Activated B cell treated with CpG ODN at 0.5 μM for 24 hours (primary cell): Measurements from ENCODE around the gene NRDC. TPM values are rescaled to one million over a fixed set of nuclear protein-coding genes. Genes with fewer than 3 reads are reported as not detected.

Experiments
- ATAC-seq: fragments of 200-7000 bp; cut with Tn5 transposase; one replicate; pipeline ENCODE4 v1.10.0; 2021; ENCODE audit warnings: low read depth, mild to moderate bottlenecking, moderate library complexity
- CTCF ChIA-PET: fragments of 350-600 bp; sonication (Branson Sonifier 250); formaldehyde crosslinking; loops from one replicate; lab custom pipeline; 2021; ENCODE audit warnings: antibody characterized with exemption; lab: Charles Lee
- POLR2A ChIA-PET: fragments of 350-600 bp; sonication (Branson Sonifier 250); formaldehyde crosslinking; loops from one replicate; lab custom pipeline; 2021; ENCODE audit warnings: antibody characterized with exemption; lab: Charles Lee
- DNase-seq: peaks from one replicate; pipeline ENCODE4 v3.0.0; 2022
- H3K27ac Mint-ChIP-seq: one replicate; pipeline ENCODE4 v1.8.0; 2020; ENCODE audit warnings: mixed read lengths
- H3K27me3 Mint-ChIP-seq: one replicate; pipeline ENCODE4 v1.8.0; 2021; ENCODE audit warnings: mixed read lengths
- H3K36me3 Mint-ChIP-seq: one replicate; pipeline ENCODE4 v1.8.0; 2021; ENCODE audit warnings: low read depth, mixed read lengths
- H3K4me1 Mint-ChIP-seq: one replicate; pipeline ENCODE4 v1.8.0; 2021; ENCODE audit warnings: mixed read lengths
- H3K4me3 Mint-ChIP-seq: one replicate; pipeline ENCODE4 v1.8.0; 2020; ENCODE audit warnings: mild to moderate bottlenecking, mixed read lengths
- H3K9me3 Mint-ChIP-seq: one replicate; pipeline ENCODE4 v1.8.0; 2020; ENCODE audit warnings: mixed read lengths
- intact Hi-C: fragments of 100-400 bp; cut with micrococcal nuclease; formaldehyde crosslinking; loops from one replicate; pipeline ENCODE4 v1.15.1; 2024
- total RNA-seq: library from RNA; stranded (reverse); gene quantifications from 2 replicates; pipeline ENCODE4 v1.2.3, GENCODE V29; 2022
- TF ChIP-seq, protein P1 (sequence below): fragments of 200-600 bp; IDR thresholded peaks from one replicate; pipeline ENCODE4 v1.8.0; 2022; ENCODE audit warnings: antibody characterized with exemption, mild to moderate bottlenecking

NRDC gene, protein sequence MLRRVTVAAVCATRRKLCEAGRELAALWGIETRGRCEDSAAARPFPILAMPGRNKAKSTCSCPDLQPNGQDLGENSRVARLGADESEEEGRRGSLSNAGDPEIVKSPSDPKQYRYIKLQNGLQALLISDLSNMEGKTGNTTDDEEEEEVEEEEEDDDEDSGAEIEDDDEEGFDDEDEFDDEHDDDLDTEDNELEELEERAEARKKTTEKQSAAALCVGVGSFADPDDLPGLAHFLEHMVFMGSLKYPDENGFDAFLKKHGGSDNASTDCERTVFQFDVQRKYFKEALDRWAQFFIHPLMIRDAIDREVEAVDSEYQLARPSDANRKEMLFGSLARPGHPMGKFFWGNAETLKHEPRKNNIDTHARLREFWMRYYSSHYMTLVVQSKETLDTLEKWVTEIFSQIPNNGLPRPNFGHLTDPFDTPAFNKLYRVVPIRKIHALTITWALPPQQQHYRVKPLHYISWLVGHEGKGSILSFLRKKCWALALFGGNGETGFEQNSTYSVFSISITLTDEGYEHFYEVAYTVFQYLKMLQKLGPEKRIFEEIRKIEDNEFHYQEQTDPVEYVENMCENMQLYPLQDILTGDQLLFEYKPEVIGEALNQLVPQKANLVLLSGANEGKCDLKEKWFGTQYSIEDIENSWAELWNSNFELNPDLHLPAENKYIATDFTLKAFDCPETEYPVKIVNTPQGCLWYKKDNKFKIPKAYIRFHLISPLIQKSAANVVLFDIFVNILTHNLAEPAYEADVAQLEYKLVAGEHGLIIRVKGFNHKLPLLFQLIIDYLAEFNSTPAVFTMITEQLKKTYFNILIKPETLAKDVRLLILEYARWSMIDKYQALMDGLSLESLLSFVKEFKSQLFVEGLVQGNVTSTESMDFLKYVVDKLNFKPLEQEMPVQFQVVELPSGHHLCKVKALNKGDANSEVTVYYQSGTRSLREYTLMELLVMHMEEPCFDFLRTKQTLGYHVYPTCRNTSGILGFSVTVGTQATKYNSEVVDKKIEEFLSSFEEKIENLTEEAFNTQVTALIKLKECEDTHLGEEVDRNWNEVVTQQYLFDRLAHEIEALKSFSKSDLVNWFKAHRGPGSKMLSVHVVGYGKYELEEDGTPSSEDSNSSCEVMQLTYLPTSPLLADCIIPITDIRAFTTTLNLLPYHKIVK
- total RNA-seq, result 157 and 162 TPM in 2 replicates

DNA sequence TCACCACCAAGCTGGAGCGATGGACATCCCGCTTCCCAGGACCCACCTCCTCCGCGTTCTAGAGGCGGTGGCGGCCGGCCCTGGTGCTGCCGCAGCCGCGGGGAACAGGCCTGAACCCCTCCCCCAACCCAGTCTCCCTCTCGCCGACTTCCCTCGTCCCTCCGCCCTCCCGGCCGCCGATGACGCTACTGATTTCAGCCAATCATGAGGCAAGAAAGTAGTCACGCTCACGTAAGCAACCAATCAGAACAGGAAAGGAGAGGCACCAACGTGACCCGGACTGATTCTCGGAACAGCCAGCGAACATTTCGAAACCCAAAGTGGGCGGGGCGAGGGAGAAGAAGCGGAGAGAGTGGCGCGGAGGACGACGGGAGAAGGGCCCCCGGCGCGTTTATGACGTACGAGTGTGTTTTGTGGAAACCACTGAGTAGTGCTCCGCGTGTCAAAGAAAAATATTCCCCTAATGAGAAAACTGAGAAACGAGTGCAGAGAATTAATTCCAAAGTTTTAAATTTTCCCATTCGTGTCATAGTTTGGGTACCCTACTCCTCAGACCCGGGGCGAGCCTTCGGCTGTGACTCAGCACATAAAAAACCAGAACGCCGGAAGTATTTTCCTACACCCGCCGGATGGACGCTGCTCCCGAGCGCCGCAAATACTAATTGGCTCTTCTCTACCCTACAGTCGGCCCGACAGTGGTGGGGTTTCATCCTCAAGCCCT lies at the start of gene NRDC:
NRDC (minus strand) TSS at position 112 of the 721 bp plus-strand sequence. CDS start 112 bp downstream, outside the sequence.
- ChIA-PET POLR2A (interaction anchor here (0.6 to 3.1 kb wide), 8 partner anchors 9 to 909 kb away, joined by 3 to 24 read pairs (median 3); partner anchors contain the start of genes BTF3L4, CDKN2C and KTI12), CTCF (interaction anchor here (1.2 kb wide), 1 partner anchor 18 kb away, joined by 10 read pairs; no protein-coding TSS in a partner anchor)
- H3K27me3 Mint-ChIP-seq, result no peaks in the 10 kb centered on the region
- peaks cover 8% of the 10 kb centered on the region for H3K36me3 Mint-ChIP-seq
- H3K4me3 Mint-ChIP-seq, result no peak within 1 kb of the TSS
- DNase-seq, result peak; percentile 93
- H3K27ac Mint-ChIP-seq, result no peak within 1 kb of the TSS
- H3K9me3 Mint-ChIP-seq, result no peaks in the 10 kb centered on the region
- ATAC-seq, result peak; percentile 90
- intact Hi-C loops, result loop anchor here (1.0 to 10.0 kb wide), 11 partner anchors 15 to 1959 kb away; partner anchors contain the start of genes BTF3L4, EPS15, FAF1 and NDC1
- H3K4me1 Mint-ChIP-seq, result peaks cover 29% of the 10 kb centered on the region
- TF ChIP-seq, protein P1, sequence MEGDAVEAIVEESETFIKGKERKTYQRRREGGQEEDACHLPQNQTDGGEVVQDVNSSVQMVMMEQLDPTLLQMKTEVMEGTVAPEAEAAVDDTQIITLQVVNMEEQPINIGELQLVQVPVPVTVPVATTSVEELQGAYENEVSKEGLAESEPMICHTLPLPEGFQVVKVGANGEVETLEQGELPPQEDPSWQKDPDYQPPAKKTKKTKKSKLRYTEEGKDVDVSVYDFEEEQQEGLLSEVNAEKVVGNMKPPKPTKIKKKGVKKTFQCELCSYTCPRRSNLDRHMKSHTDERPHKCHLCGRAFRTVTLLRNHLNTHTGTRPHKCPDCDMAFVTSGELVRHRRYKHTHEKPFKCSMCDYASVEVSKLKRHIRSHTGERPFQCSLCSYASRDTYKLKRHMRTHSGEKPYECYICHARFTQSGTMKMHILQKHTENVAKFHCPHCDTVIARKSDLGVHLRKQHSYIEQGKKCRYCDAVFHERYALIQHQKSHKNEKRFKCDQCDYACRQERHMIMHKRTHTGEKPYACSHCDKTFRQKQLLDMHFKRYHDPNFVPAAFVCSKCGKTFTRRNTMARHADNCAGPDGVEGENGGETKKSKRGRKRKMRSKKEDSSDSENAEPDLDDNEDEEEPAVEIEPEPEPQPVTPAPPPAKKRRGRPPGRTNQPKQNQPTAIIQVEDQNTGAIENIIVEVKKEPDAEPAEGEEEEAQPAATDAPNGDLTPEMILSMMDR, result no peak

DNA sequence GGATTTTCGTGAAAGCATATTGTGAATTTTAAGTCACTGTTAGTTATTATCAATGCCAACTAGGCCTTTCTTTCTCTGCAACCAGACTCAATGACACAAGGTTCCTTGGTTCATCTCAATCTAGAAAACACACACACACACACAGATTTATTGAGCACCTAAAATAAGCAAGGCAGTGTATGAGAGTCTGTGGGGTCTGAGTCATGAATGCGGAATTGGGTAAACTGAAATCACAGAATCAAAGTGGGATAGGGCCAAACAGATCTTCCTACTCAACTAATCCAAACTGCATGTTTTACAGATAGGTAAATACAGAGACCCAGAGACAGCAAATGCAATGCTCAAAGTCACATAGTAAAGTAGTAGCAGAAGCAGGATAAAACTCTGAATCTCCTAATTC lies 48.5 kb upstream of the NRDC start:
- Mint-ChIP-seq H3K27me3 (peaks cover 9% of the 10 kb centered on the region), H3K4me1 (no peaks in the 10 kb centered on the region), H3K36me3 (no peaks in the 10 kb centered on the region), H3K4me3 (no peak overlapping the region), H3K27ac (no peak overlapping the region), H3K9me3 (no peaks in the 10 kb centered on the region)
- ATAC-seq, result no peak
- TF ChIP-seq, protein P1, result no peak
- POLR2A ChIA-PET, result no interaction called here
- DNase-seq, result no peak
- intact Hi-C loops, result no loop called here
- CTCF ChIA-PET, result no interaction called here

DNA sequence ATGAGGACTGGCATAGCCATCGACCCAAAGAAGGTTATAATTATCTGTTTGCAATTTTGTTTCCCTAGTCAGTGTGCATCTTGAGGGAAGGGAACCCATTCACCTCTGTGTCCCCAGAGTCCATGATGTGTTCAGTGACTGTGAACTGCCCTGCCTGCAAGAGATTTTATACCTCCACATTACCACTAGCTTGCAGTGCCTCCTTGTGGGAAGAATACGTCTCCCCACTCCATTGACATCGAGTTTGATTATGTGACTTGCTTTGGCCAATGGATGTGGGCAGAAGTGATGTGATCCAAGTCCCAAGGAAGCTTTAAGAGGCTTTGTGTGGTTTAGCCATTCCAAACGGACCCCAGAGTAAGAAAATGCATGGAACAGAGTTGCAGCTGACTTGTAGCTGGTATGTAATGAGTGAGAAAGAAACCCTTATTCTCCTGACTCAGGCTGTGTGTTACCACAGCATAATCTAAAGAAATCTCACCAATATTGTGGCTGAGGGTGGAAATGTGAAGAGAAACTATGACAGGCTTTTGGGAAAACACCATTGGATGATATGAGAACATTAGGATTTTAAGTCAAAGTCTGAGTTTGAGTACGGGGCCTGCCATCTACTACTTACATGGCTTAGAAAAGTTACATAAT lies 47.8 kb upstream of the NRDC start:
- no peak overlapping the region for H3K27ac Mint-ChIP-seq
- intact Hi-C loops, result no loop called here
- ATAC-seq, result no peak
- no peak overlapping the region for H3K4me3 Mint-ChIP-seq
- ChIA-PET CTCF (no interaction called here), POLR2A (no interaction called here)
- H3K9me3 Mint-ChIP-seq, result no peaks in the 10 kb centered on the region
- peaks cover 9% of the 10 kb centered on the region for H3K27me3 Mint-ChIP-seq
- H3K4me1 Mint-ChIP-seq, result no peaks in the 10 kb centered on the region
- DNase-seq, result no peak
- H3K36me3 Mint-ChIP-seq, result no peaks in the 10 kb centered on the region
- TF ChIP-seq, protein P1, result no peak

DNA sequence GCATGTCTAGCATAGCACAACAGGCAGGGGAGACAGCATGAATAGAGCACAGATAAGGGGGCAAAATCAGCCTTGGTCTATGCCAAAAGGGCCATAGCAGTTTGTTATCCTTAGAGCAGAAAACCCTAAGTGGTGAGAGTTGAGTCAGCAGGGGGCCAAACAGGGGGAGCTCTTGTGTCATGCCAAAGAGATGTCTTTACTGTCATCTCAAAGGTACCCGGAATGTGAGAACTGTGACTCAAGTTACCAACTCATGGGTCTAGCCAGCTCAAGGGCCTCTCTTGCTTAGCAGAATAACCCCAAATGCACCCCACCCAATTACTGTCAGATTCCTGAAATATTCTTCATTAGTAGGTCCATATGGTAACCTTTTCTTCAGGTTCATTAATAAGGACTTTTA lies 45.9 kb upstream of the NRDC start:
- peaks cover 15% of the 10 kb centered on the region for H3K27me3 Mint-ChIP-seq
- no peak overlapping the region for H3K4me3 Mint-ChIP-seq
- no peaks in the 10 kb centered on the region for H3K4me1 Mint-ChIP-seq
- no peaks in the 10 kb centered on the region for H3K36me3 Mint-ChIP-seq
- intact Hi-C loops, result no loop called here
- no peak overlapping the region for H3K27ac Mint-ChIP-seq
- ChIA-PET POLR2A (no interaction called here), CTCF (interaction anchor here (1.2 kb wide), 1 partner anchor 9 kb away, joined by 3 read pairs; no protein-coding TSS in a partner anchor)
- TF ChIP-seq, protein P1, result no peak
- no peaks in the 10 kb centered on the region for H3K9me3 Mint-ChIP-seq
- ATAC-seq (no peak), DNase-seq (no peak)
